ENCODE data around the gene PRDM16. TPM values are rescaled to one million over a fixed set of nuclear protein-coding genes. Genes with fewer than 3 reads are reported as not detected.

Gene PRDM16
- polyA plus RNA-seq, 2 of the 4 experiments (the other 2 are of a cell fraction) = 0.03 to 0.35 TPM

GRCh38 chr1:3277623-3278022 lies 208.6 kb downstream of the PRDM16 start:
- FAIRE-seq (no peak), ATAC-seq (no peak), DNase-seq (ENCODE audit: low read depth in 1 of 2, low spot score in 1 of 2) (no peak)
- Histone ChIP-seq H3K4me1 (no peaks in the 10 kb centered on the region), H3K4me3 (no peak overlapping the region), H3K9me3 (no peaks in the 10 kb centered on the region), H3K27ac (no peak overlapping the region), H3K4me2 (no peak overlapping the region)
- ChIA-PET CTCF (no interaction called here), POLR2A (no interaction called here)
- 61% methylated on average over 16 of the region's 19 CpGs for WGBS (ENCODE audit: missing lambda C conversion rate)
- TF ChIP-seq HEYL (CRISPR knock-in tag; IDR thresholded peaks at IDR 0.05) = no peak
- TF ChIP-seq ESRRA (IDR thresholded peaks at IDR 0.05; ENCODE audit: borderline replicate concordance, low read length) = no peak
- no peak for TF ChIP-seq BCL3 (IDR thresholded peaks at IDR 0.05)
- TF ChIP-seq ATOH8 (CRISPR knock-in tag; IDR thresholded peaks at IDR 0.05; ENCODE audit: low read depth) = no peak
- TF ChIP-seq CEBPB (IDR thresholded peaks at IDR 0.05) = no peak
- TF ChIP-seq POLR2A (IDR thresholded peaks at IDR 0.05; ENCODE audit: low read length) = no peak
- TF ChIP-seq ZFP36 (IDR thresholded peaks at IDR 0.05; ENCODE audit: borderline replicate concordance, partially characterized antibody) = no peak
- TF ChIP-seq FOSL2 (IDR thresholded peaks at IDR 0.05) = no peak
- TF ChIP-seq FOSL2 (CRISPR knock-in tag; IDR thresholded peaks at IDR 0.05) = no peak
- no peak for TF ChIP-seq EHMT2 (IDR thresholded peaks at IDR 0.05; ENCODE audit: low read depth)
- no peak for TF ChIP-seq RNF2 (IDR thresholded peaks at IDR 0.05; ENCODE audit: borderline replicate concordance, low read depth)
- no peak for TF ChIP-seq NR3C1 (IDR thresholded peaks at IDR 0.05)
- TF ChIP-seq KDM1A (IDR thresholded peaks at IDR 0.05; ENCODE audit: low read depth) = no peak
- TF ChIP-seq HDAC2 (IDR thresholded peaks at IDR 0.05) = no peak
- no peak for TF ChIP-seq HOXB13 (CRISPR knock-in tag; IDR thresholded peaks at IDR 0.05; ENCODE audit: low read depth)
- TF ChIP-seq MYC (IDR thresholded peaks at IDR 0.05; ENCODE audit: borderline replicate concordance, low read length) = no peak
- no peak for TF ChIP-seq REST (IDR thresholded peaks at IDR 0.05)

GRCh38 chr1:3278416-3279181 lies 209.6 kb downstream of the PRDM16 start:
- no peak for DNase-seq (ENCODE audit: low read depth in 1 of 2, low spot score in 1 of 2)
- Histone ChIP-seq H3K9me3 (no peaks in the 10 kb centered on the region), H3K4me3 (no peak overlapping the region), H3K27ac (no peak overlapping the region), H3K4me1 (no peaks in the 10 kb centered on the region), H3K4me2 (no peak overlapping the region)
- no peak for ATAC-seq
- TF ChIP-seq CBX2 (IDR thresholded peaks at IDR 0.05; ENCODE audit: borderline replicate concordance, low read depth) = no peak
- TF ChIP-seq POLR2A (IDR thresholded peaks at IDR 0.05; ENCODE audit: low read length) = no peak
- no peak for TF ChIP-seq RNF2 (IDR thresholded peaks at IDR 0.05; ENCODE audit: borderline replicate concordance, low read depth)
- TF ChIP-seq RFX5 (IDR thresholded peaks at IDR 0.05) = no peak
- no peak for TF ChIP-seq FOSL2 (IDR thresholded peaks at IDR 0.05)
- no peak for TF ChIP-seq FOSL2 (CRISPR knock-in tag; IDR thresholded peaks at IDR 0.05)
- ChIA-PET CTCF (no interaction called here), POLR2A (no interaction called here)
- 94% methylated on average over 7 of the region's 37 CpGs for WGBS (ENCODE audit: missing lambda C conversion rate)
- FAIRE-seq = no peak

Measured in A549 (cell line).